LNCAP (cell line): ENCODE data around the gene INPP5F.

ENCODE experiments used
- CTCF ChIP-seq: fragments of 450-650 bp; IDR thresholded peaks from 2 replicates; pipeline ENCODE4 v1.5.1; 2017; ENCODE audit warnings: mild to moderate bottlenecking

The INPP5F gene

GRCh38 chr10:119715628-119716505 lies 10.0 kb upstream of the INPP5F start:
- no peak for TF ChIP-seq CTCF

- no peak for TF ChIP-seq CTCF
These were observed 2.7 kb upstream of the INPP5F start for GRCh38 chr10:119723161-119723560.

DNA sequence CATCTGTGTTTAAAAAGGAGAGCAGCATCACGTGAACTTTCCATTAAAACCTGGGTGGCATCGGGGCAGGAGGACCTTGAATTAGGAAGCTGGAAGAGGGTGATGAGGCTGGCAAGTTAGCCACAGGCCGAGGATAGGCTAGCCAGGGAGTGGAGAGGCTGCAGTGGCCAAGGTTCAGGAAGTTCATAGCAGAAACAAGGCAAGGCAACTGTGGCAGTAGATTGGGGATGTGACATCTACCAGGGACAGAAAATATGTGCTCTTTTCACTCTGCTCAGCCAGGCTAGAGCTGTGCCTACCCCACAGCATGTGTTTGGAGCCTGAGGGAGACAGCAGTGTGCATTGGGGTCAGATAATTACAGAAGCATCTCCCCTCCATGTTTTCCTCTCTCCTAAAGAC lies 2.2 kb upstream of the INPP5F start:
- no peak for TF ChIP-seq CTCF

GRCh38 chr10:119724593-119725516 lies 995 bp upstream of the INPP5F start:
- TF ChIP-seq CTCF: no peak

GRCh38 chr10:119725517-119725827 lies 378 bp upstream of the INPP5F start:
- no peak for TF ChIP-seq CTCF

- TF ChIP-seq CTCF: no peak
These were observed 919 bp downstream of the INPP5F start for GRCh38 chr10:119726676-119727261.

- no peak for TF ChIP-seq CTCF
These were observed 2.4 kb downstream of the INPP5F start for GRCh38 chr10:119728172-119728800.
